ENCODE results near the gene FABP6. TPM values are rescaled to one million over a fixed set of nuclear protein-coding genes. Genes with fewer than 3 reads are reported as not detected.

FABP6 gene
- total and polyA plus RNA-seq, 9 of the 15 experiments (the other 6 are each of a cell fraction or from before 2014, with no cell fraction given): 0.11 to 0.33 (median 0.21) TPM; not detected in 4

GRCh38 chr5:160188141-160189015 lies 40.9 kb upstream of the FABP6 start (continued):
- TF ChIP-seq, protein P1, sequence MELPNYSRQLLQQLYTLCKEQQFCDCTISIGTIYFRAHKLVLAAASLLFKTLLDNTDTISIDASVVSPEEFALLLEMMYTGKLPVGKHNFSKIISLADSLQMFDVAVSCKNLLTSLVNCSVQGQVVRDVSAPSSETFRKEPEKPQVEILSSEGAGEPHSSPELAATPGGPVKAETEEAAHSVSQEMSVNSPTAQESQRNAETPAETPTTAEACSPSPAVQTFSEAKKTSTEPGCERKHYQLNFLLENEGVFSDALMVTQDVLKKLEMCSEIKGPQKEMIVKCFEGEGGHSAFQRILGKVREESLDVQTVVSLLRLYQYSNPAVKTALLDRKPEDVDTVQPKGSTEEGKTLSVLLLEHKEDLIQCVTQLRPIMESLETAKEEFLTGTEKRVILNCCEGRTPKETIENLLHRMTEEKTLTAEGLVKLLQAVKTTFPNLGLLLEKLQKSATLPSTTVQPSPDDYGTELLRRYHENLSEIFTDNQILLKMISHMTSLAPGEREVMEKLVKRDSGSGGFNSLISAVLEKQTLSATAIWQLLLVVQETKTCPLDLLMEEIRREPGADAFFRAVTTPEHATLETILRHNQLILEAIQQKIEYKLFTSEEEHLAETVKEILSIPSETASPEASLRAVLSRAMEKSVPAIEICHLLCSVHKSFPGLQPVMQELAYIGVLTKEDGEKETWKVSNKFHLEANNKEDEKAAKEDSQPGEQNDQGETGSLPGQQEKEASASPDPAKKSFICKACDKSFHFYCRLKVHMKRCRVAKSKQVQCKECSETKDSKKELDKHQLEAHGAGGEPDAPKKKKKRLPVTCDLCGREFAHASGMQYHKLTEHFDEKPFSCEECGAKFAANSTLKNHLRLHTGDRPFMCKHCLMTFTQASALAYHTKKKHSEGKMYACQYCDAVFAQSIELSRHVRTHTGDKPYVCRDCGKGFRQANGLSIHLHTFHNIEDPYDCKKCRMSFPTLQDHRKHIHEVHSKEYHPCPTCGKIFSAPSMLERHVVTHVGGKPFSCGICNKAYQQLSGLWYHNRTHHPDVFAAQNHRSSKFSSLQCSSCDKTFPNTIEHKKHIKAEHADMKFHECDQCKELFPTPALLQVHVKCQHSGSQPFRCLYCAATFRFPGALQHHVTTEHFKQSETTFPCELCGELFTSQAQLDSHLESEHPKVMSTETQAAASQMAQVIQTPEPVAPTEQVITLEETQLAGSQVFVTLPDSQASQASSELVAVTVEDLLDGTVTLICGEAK (IDR thresholded peaks at IDR 0.05): no peak
- TF ChIP-seq, protein P1 (CRISPR knock-in tag; IDR thresholded peaks at IDR 0.05): no peak
- 0 out of 2 replicates have a peak, but pooled peaks have one; percentile 35 for TF ChIP-seq HLTF (IDR thresholded peaks at IDR 0.05)
- TF ChIP-seq PCBP1 (IDR thresholded peaks at IDR 0.05; ENCODE audit: low read depth, low read length, poor library complexity, severe bottlenecking): peak; percentile 74
- TF ChIP-seq, protein P2, sequence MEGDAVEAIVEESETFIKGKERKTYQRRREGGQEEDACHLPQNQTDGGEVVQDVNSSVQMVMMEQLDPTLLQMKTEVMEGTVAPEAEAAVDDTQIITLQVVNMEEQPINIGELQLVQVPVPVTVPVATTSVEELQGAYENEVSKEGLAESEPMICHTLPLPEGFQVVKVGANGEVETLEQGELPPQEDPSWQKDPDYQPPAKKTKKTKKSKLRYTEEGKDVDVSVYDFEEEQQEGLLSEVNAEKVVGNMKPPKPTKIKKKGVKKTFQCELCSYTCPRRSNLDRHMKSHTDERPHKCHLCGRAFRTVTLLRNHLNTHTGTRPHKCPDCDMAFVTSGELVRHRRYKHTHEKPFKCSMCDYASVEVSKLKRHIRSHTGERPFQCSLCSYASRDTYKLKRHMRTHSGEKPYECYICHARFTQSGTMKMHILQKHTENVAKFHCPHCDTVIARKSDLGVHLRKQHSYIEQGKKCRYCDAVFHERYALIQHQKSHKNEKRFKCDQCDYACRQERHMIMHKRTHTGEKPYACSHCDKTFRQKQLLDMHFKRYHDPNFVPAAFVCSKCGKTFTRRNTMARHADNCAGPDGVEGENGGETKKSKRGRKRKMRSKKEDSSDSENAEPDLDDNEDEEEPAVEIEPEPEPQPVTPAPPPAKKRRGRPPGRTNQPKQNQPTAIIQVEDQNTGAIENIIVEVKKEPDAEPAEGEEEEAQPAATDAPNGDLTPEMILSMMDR (IDR thresholded peaks at IDR 0.05 in 2 of 3, conservative IDR thresholded peaks at IDR 0.05 in 1 of 3; ENCODE audit: insufficient read depth in 2 of 3, low read depth in 1 of 3, low read length in 3 of 3): 0 out of 6 replicates have a peak, but pooled peaks of 1 of the 3 experiments have one; percentile 8
- TF ChIP-seq, protein P3, sequence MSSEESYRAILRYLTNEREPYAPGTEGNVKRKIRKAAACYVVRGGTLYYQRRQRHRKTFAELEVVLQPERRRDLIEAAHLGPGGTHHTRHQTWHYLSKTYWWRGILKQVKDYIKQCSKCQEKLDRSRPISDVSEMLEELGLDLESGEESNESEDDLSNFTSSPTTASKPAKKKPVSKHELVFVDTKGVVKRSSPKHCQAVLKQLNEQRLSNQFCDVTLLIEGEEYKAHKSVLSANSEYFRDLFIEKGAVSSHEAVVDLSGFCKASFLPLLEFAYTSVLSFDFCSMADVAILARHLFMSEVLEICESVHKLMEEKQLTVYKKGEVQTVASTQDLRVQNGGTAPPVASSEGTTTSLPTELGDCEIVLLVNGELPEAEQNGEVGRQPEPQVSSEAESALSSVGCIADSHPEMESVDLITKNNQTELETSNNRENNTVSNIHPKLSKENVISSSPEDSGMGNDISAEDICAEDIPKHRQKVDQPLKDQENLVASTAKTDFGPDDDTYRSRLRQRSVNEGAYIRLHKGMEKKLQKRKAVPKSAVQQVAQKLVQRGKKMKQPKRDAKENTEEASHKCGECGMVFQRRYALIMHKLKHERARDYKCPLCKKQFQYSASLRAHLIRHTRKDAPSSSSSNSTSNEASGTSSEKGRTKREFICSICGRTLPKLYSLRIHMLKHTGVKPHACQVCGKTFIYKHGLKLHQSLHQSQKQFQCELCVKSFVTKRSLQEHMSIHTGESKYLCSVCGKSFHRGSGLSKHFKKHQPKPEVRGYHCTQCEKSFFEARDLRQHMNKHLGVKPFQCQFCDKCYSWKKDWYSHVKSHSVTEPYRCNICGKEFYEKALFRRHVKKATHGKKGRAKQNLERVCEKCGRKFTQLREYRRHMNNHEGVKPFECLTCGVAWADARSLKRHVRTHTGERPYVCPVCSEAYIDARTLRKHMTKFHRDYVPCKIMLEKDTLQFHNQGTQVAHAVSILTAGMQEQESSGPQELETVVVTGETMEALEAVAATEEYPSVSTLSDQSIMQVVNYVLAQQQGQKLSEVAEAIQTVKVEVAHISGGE (CRISPR knock-in tag; IDR thresholded peaks at IDR 0.05): 0 out of 6 replicates have a peak, but pooled peaks of 1 of the 3 experiments have one; percentile 22

All from K562 (cell line).